NCI-H2196 treated with DMSO at 0.1 percent for 48 hours (cell line): ENCODE results near the gene ALKBH1.

Experiments
- DNase-seq: peaks from one replicate; lab custom pipeline; 2025; ENCODE audit not compliant: unreplicated experiment; lab: John Stamatoyannopoulos, UW

Gene ALKBH1

DNA sequence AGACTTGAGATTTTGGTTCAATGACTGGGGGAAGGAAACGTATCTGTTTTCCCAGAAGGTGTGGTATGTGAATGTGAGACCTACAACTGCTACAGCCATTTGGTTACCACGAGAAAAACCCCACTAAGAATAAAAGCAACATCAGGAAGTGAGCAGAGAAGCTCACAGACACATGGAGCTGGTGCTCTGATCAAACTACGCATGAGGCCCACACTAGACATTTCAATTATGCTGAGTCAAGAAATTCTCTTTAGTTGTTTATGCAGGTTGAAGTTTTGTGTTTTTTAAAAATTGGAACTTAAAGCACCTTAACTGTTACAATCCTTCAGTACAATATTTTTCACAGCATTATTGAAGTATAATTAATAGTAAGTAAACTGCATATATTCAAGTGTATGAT is 82.5 kb downstream of the ALKBH1 start:
- no peak for DNase-seq

DNA sequence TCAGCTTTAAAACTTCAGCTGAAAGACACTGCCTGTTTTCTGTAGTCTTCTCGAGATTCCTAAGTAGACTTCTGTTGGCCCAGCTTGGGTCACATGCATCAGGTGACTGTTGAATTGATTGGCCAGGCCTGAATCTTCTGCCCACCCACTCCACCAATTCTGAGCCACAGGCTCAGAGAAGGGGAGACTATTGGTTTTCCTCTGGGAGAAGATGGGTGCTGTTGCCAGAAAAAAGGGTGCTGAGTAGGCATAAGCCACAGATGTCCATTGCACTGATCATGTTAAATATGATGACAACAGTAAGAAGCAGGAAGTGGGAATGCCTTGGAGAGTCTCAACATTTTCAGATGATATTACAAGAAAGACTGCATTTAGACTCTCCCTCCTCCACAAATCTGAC is 84.6 kb downstream of the ALKBH1 start:
- no peak for DNase-seq
